Stimulated activated CD4-positive, alpha-beta T cell treated with anti-CD3 and anti-CD28 coated beads, Interleukin-12 subunit alpha, Interleukin-12 subunit beta, amount 100 ng/mL, for 24 hours (primary cell): ENCODE results near the gene SYVN1.
A peak's percentile ranks its signal among the peaks of the same experiment; 100 is the strongest.
"Not testable (repeated sequence)": the region's sequence is repeated elsewhere in the genome, so short reads cannot be mapped to it uniquely, and the experiment has no call there.

ENCODE experiments used
- DNase-seq, 2 experiments: peaks; one replicate each; pipeline ENCODE4 v3.0.0-alpha.2; 2020; ENCODE audit warnings: low read depth in 2 of 2

Gene SYVN1

GRCh38 chr11:65134240-65134951, at the start of gene SYVN1:
Gene SYVN1 (minus strand): TSS chr11:65134519. CDS start chr11:65133601, 918 bp downstream.
- DNase-seq: peak; percentile 87 to 90

GRCh38 chr11:65183201-65183891, 49.0 kb upstream of the SYVN1 start:
- DNase-seq: no peak

GRCh38 chr11:65182258-65183170, 48.2 kb upstream of the SYVN1 start:
- no peak for DNase-seq

GRCh38 chr11:65181569-65182257, 47.4 kb upstream of the SYVN1 start, which contains the start of gene CAPN1:
Gene CAPN1 (plus strand): TSS chr11:65181928. CDS start chr11:65182702, 774 bp downstream.
- DNase-seq: peak; percentile 57 to 76

- DNase-seq: peak in 1 of 2 experiments; percentile 47
Observed at GRCh38 chr11:65180877-65181568, 46.7 kb upstream of the SYVN1 start.

GRCh38 chr11:65174571-65175010, 40.3 kb upstream of the SYVN1 start:
- not testable (repeated sequence) for DNase-seq

GRCh38 chr11:65172600-65172999, 38.3 kb upstream of the SYVN1 start:
- DNase-seq: no peak

- DNase-seq: no peak
Observed at GRCh38 chr11:65170058-65170534, 35.8 kb upstream of the SYVN1 start, which contains the start of gene SPDYC. Gene SPDYC (plus strand): TSS chr11:65170233. CDS start chr11:65171358, 1,125 bp downstream.

GRCh38 chr11:65169164-65169641, 34.9 kb upstream of the SYVN1 start:
- DNase-seq: no peak

GRCh38 chr11:65167656-65168055, 33.3 kb upstream of the SYVN1 start:
- no peak for DNase-seq

- no peak for DNase-seq
Observed at GRCh38 chr11:65166893-65167292, 32.6 kb upstream of the SYVN1 start.

- no peak for DNase-seq
Observed at GRCh38 chr11:65165410-65166317, 31.3 kb upstream of the SYVN1 start.

GRCh38 chr11:65163684-65164083, 29.4 kb upstream of the SYVN1 start:
- no peak for DNase-seq

- DNase-seq: no peak
Observed at GRCh38 chr11:65160643-65161042, 26.3 kb upstream of the SYVN1 start.

GRCh38 chr11:65159012-65159411, 24.7 kb upstream of the SYVN1 start:
- no peak for DNase-seq

GRCh38 chr11:65157336-65157735, 23.0 kb upstream of the SYVN1 start:
- DNase-seq: no peak

GRCh38 chr11:65156926-65157325, 22.6 kb upstream of the SYVN1 start:
- no peak for DNase-seq

GRCh38 chr11:65156256-65156655, 21.9 kb upstream of the SYVN1 start:
- DNase-seq: no peak

GRCh38 chr11:65152122-65152521, 17.8 kb upstream of the SYVN1 start:
- no peak for DNase-seq
